Measurements from ENCODE around the gene IFT81.
"Not testable (repeated sequence)": the region's sequence is repeated elsewhere in the genome, so short reads cannot be mapped to it uniquely, and the experiment has no call there.

IFT81 gene

DNA sequence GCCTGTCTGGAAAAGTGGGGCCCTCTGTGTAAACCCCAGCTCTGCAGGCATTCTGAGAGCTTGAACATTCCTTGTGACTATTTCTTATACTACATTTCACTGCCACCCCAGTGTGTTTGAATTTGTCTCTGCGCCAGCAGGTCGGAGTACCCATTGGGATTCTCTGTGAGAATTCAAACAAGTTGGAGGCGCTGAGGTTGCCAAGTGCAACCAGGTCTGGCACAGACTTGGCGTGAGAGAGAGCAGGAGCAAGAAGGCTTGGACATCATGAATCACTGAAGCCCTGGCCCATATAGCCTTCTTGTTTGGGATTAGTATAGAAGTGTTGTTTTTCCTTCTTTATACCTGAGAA lies 123.9 kb downstream of the IFT81 start:
- DNase-seq: no peak

DNA sequence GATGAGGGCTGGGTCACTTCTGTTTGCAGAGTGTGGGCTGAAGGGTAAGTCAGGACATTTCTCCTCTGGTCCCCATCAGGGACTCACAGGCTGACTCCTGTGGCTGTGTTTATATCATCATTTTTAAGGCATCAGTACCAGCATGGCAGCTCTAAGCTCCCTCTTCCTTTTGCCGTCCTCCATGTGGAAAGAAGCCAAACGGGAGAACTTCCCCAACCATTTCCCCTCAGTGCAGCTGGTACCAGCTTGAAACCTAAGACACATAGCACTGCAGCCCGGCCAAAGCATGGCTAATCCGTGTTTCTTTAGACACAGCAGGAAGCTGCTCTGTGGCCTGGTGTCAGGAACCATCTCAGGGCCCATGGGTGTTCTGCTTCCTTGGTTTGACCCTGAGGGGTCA lies 124.9 kb downstream of the IFT81 start:
- no peak for DNase-seq

DNA sequence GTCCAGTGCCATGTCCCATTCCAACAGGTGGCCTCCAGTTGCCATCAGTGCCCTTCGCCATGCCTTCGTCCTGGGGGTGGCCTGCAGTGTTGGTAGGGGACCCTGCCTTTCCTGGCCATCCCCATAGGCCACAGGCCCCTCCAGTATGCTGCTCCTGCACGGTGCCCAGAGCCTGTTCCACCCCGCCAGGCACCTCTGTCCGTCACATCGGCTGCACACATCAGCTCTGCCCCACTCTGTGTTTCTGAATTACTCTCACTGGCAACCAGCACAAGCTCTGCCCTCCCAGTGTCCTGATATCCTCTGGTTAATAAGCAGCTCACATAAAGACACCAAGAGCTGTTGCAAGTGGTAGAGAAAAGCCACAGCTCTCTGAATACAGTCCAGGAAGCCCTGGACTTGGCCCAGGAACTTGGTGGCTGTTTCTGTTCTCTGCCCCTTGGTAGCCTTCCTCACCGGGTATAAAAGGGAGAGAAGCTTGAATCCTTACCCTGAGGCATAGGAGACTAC lies 125.6 kb downstream of the IFT81 start:
- no peak for DNase-seq

DNA sequence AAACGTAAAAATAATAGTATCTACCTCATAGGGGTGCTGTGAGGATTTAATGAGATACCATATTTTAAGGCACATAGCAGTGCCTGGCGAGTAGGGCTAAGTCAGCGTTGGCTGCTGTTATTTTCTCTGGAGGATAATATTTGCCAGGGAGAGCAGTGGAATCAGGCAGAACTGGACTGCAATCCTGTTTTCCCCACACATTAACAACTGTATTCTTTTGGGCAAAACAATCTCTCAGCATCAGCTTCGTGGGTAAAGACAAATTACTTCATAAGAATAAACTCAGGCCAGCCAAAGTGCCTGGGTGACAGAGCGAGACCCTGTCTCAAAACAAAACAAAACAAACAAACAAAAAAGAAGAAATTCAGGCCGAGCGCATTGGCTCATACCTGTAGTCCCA lies 127.2 kb downstream of the IFT81 start:
- DNase-seq: no peak

DNA sequence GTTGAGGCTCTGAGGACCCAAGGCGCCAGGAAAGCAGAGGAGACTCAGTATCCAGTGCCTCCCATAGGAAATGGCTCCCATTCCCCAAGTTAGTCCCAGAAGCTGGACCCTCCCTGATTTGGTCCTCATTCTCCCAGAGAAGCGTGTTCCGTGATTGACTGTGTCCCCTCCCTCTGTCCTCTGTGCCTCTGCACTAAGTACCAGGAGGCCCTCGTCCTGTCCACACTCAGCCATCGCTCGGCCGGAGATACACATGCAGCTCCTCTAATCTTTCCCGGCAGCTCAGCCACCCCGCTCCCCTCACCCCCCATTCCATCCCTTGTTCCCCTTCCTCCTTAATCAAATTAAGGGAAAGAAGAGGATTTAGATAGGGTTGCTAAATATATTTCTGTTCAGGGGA lies 128.6 kb downstream of the IFT81 start:
- no peak for DNase-seq

DNA sequence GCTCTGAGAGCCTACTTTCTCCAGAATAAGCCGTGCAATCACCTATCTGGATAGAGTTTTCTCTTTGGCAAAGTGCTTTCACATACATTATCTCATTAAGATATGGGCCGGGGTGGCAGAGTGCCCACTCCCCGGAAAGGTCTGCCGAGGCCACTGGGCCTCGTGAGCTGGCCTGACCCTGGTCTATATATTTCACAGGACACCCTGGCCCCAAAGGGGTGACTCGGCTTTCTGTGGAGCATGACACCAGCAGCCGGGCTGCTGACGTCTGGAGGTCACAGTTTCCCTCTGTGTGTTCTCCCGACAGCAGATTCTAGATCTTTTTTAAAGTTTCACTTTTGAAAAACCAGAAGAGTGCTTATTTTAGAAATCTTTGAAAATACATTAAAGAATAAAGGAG lies 129.0 kb downstream of the IFT81 start:
- no peak for DNase-seq

DNA sequence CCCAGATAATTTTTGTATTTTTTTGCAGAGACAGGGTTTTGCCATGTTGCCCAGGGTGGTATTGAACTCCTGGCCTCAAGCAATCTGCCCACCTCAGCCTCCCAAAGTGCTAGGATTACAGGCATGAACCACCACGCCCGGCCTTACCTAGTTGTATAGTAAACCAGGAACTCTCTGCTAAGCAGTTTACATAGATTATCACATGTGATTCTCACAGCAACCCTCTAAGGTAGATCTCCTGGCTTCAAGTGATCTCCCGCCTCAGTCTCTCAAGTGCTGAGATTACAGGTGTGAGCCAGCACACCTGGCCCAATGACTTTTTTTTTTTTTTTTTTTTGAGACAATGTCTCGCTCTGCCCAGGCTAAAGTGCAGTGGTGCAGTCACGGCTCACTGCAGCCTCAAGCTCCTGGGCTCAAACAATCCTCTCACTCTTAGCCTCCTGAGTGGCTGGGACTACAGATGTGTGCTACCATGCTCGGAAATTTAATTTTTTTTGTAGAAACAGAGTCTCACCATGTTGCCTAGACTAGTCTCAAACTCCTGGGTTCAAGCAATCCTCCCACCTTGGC lies 130.9 kb downstream of the IFT81 start:
- no peak for DNase-seq

DNA sequence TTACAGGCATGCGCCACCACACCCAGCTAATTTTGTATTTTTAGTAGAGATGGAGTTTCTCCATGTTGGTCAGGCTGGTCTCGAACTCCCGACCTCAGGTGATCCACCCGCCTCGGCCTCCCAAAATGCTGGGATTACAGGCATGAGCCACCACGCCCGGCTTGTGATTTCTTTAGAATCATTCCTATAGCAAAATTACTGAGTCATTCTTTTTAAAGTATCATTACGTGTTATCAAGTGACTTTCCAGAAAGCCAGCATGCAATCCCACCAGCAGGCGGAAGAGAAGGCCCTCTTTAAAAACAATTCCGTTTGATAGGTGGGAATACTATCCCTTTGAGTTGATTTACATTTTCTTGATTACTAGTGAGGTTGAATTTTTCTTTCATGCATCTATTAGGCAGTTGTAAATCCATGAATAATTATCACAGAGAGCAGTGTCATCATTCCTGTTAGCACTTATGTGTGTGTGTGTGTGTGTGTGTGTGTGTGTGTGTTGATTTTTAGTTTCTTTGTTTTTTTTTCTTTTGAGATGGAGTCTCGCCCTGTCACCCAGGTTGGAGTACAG lies 131.8 kb downstream of the IFT81 start:
- DNase-seq: not testable (repeated sequence)

DNA sequence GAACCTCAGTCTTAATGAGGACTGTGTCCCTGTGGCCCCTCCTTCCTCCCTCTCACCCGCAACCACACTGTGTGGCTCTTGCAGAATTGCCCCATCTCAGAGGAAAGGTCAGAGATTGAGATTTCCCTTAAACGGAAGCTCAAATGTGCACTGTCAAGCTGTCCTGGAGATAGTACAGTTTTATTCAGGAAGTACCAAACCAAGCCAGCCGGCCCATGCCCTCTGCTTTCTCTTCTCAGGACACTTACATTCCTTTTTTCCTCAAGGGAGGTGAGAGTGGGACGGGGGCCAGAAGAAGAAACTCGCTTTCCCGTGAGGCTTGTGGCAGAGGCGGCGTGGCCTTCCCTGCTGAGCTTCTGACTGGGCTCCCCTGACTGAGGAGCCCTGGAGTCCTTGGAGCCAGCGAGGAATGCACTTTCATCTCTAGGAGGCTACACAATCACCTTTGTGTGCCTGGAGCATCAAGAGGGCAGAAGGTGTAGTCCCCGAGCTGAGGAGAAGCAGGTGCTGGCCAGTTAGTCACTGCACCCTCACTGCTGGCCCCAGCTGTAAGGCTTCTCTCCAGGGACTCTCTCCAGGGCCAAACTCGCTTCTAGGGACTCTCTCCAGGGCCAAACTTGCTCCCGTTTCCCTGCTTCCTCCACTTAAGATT lies 132.7 kb downstream of the IFT81 start:
- no peak for DNase-seq

DNA sequence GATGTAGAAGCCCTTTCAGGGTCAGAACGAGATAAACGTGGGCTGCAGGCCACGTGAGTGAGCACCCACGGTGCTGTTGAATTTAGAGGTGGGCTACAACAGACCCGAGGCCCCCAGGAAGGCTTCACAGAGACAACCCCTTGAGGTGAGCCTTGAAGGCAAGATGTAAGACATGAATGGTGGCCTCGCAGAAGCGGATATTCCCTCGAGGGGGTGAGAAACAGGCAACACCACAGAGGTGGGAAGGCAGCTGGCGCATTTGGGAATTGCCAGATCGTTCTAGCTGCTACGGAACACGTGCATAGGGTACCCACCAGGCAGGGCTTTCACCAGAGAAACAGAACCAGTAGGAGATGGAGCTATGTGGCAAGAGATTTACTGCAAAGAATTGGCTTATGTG lies 134.3 kb downstream of the IFT81 start:
- no peak for DNase-seq

DNA sequence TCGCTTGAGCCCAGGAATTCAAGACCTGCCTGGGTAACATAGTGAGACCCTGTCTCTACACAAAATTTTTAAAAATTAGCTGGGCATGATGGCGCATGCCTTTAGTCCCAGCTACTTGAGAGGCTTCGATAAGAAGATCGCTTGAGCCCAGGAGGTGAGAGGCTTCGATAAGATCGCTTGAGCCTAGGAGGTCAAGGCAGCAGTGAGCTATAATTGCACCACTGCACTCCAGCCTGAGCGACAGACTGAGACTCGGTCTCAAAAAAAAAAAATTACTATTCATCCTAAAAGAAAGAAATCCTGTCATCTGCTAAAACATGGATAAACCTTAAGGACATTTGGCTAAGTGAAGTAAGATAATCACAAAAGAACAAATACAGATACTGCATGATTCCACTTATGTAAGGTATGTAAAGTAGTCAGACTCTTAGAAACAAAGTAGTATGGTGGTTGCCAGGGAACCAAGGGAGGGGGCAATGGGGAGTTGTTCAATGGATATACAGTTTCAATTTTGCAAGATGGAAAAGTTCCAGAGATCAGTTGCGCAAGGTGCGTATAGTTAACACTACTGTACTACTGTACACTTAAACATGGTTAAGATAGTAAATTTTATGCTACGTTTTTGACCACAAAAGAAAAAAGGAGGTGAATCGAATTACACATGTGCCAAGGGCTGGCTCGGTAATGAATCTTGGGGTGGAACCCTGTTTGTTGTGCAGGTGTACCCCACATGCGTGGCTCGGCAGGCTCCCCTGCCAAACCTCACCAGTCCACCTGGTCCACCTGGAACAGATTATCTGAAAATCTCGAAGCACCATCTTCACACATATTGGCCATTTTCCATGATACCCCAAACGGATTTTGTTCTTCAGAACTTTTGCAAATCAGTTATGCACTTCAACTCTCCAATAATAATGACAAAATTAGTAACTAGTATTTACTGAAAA lies 138.6 kb downstream of the IFT81 start:
- DNase-seq: no peak

DNA sequence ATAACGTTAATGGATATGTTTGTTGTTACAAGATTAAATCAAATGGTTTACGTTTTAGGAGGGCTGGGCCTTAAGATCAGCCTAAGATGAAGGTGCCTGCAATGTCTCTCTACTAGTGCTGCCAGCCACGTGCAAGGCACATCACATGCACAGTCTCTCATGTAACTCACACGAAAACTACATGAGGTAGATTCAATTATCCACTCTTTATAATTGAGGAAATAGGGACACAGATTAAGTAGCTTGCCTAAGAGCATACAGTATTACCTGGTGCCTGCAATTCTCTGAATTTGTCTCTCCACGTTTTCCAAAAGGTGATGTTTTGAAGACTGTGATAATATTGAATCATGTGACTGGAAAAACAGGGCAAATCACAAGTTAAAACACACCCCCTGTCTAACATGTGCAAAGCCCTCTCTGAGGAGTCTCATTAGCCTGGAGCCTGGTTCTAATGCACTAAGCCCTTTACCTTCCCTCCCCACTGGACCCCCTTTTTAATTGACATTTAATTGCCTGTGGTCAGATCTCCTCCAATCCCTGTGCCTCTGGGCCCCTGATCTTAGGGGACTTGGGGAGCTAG lies 142.3 kb downstream of the IFT81 start:
- no peak for DNase-seq

DNA sequence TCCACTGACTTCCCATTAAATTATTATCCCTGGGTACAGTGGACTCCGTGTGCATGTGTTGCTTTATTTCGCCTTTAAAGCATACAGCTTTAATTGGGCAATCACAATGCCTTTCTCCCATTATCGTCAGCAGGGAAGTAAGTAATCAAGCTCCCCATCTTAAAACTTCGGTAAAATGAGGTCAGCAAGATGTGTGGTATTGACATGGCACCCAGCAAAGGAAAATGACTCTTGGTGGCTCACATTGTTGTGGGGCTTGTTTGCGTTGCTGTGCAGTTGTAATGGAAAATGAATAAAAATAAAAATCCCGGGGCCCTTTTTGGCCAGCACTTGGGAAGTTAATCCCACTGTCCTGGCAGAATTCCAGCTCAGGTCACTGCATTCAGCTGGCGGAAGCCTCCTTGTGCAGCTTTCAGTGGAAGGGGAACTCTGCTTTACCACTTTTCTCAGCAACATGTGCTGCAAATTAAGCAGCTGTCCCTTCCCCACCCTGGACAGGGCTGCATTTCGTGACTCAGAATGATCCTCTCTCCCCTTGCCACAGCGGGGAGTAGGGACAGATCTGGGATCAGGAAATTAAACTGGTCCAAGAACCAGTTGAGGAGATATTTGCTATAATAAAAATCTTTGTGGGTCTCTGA lies 142.9 kb downstream of the IFT81 start:
- DNase-seq: peak; percentile 83
